CD14-positive monocyte (primary cell): ENCODE data around the gene IGF2R. TPM values are rescaled to one million over a fixed set of nuclear protein-coding genes. Genes with fewer than 3 reads are reported as not detected.

Experiments
- DNase-seq, 3 donors: peaks; one replicate each; pipeline ENCODE4 v3.0.0-alpha.2; 2011 to 2022
- H2AFZ ChIP-seq: 2 replicates; pipeline ENCODE4 v1.6.0; 2012; ENCODE audit warnings: mild to moderate bottlenecking, low read depth, low read length, inconsistent platforms; ENCODE audit not compliant: insufficient read depth, poor library complexity, severe bottlenecking
- H3K27ac ChIP-seq, 2 donors: 1 replicate in 1 of 2; 2 replicates in 1 of 2; pipeline ENCODE4 v1.5.1; 2012 to 2013; ENCODE audit warnings: low read length in 2 of 2, control low read depth in 1 of 2, inconsistent platforms in 1 of 2, low read depth in 1 of 2, mild to moderate bottlenecking in 1 of 2
- H3K27me3 ChIP-seq, 2 donors: one replicate each; pipeline versions ENCODE4 v1.6.0 to v1.6.1; 2011 to 2013; ENCODE audit warnings: low read length in 2 of 2; ENCODE audit not compliant: control insufficient read depth in 2 of 2, insufficient read depth in 2 of 2
- H3K36me3 ChIP-seq, 2 donors: replicated peaks in 1 of 2; 1 replicate in 1 of 2; 2 replicates in 1 of 2; pipeline versions ENCODE4 v1.5.1 to v1.6.1; 2012 to 2013; ENCODE audit warnings: low read length in 2 of 2, control low read depth in 1 of 2, inconsistent platforms in 1 of 2, mild to moderate bottlenecking in 1 of 2; ENCODE audit not compliant: insufficient read depth in 2 of 2, control insufficient read depth in 1 of 2
- H3K4me1 ChIP-seq, 2 donors: 1 replicate in 1 of 2; 2 replicates in 1 of 2; pipeline versions ENCODE4 v1.5.1 to v1.6.1; 2012 to 2013; ENCODE audit warnings: low read length in 2 of 2, control low read depth in 1 of 2, inconsistent platforms in 1 of 2, mild to moderate bottlenecking in 1 of 2, moderate library complexity in 1 of 2; ENCODE audit not compliant: insufficient read depth in 2 of 2, control insufficient read depth in 1 of 2
- H3K4me2 ChIP-seq: replicated peaks from 2 replicates; pipeline ENCODE3; 2012; ENCODE audit warnings: low read length, moderate library complexity, mild to moderate bottlenecking; ENCODE audit not compliant: poor library complexity, severe bottlenecking; ENCODE audit errors: extremely low read depth
- H3K4me3 ChIP-seq, 3 experiments: fragments of 200-600 bp in 1 of 3; sonication (generic) in 1 of 3; replicated peaks in 1 of 3; 1 replicate in 2 of 3; 2 replicates in 1 of 3; pipeline ENCODE4 v1.5.1; 2011 to 2013; ENCODE audit warnings: low read length in 3 of 3, mild to moderate bottlenecking in 3 of 3, control low read depth in 2 of 3, low read depth in 2 of 3, inconsistent platforms in 1 of 3, moderate library complexity in 1 of 3
- H3K79me2 ChIP-seq: 2 replicates; pipeline ENCODE4 v1.6.0; 2012; ENCODE audit warnings: mild to moderate bottlenecking, control low read depth, inconsistent platforms, low read length, moderate library complexity; ENCODE audit not compliant: insufficient read depth
- H3K9ac ChIP-seq: 2 replicates; pipeline ENCODE4 v1.6.0; 2017; ENCODE audit warnings: low read length, mild to moderate bottlenecking; ENCODE audit not compliant: insufficient read depth, poor library complexity, severe bottlenecking
- H3K9me3 ChIP-seq, 2 donors: replicated peaks in 1 of 2; 1 replicate in 1 of 2; 2 replicates in 1 of 2; pipeline versions ENCODE4 v1.5.1 to v1.6.1; 2012 to 2013; ENCODE audit warnings: low read length in 2 of 2, control low read depth in 1 of 2; ENCODE audit not compliant: control insufficient read depth in 1 of 2, insufficient read depth in 1 of 2
- H4K20me1 ChIP-seq: 2 replicates; pipeline ENCODE4 v1.6.0; 2012; ENCODE audit warnings: mild to moderate bottlenecking, low read length, control low read depth, moderate library complexity; ENCODE audit not compliant: insufficient read depth
- H3K27ac Mint-ChIP-seq, 7 donors: one replicate each; pipeline ENCODE4 v1.8.0; 2020; ENCODE audit warnings: mild to moderate bottlenecking in 7 of 7, mixed read lengths in 7 of 7, moderate library complexity in 6 of 7, inconsistent platforms in 2 of 7
- H3K27me3 Mint-ChIP-seq, 3 donors: one replicate each; pipeline ENCODE4 v1.8.0; 2021 to 2022; ENCODE audit warnings: low read depth in 3 of 3, mild to moderate bottlenecking in 3 of 3, mixed read lengths in 3 of 3, moderate library complexity in 3 of 3, inconsistent platforms in 1 of 3
- H3K36me3 Mint-ChIP-seq, 2 donors: one replicate each; pipeline ENCODE4 v1.8.0; 2020; ENCODE audit warnings: mixed read lengths in 2 of 2, inconsistent platforms in 1 of 2, mild to moderate bottlenecking in 1 of 2
- H3K4me1 Mint-ChIP-seq: one replicate; pipeline ENCODE4 v1.8.0; 2020; ENCODE audit warnings: mild to moderate bottlenecking, mixed read lengths
- H3K4me3 Mint-ChIP-seq, 2 donors: one replicate each; pipeline ENCODE4 v1.8.0; 2020; ENCODE audit warnings: mild to moderate bottlenecking in 2 of 2, mixed read lengths in 2 of 2, moderate library complexity in 1 of 2
- H3K9me3 Mint-ChIP-seq, 7 donors: one replicate each; pipeline ENCODE4 v1.8.0; 2020 to 2022; ENCODE audit warnings: mixed read lengths in 7 of 7, mild to moderate bottlenecking in 6 of 7, moderate library complexity in 6 of 7, inconsistent platforms in 2 of 7
- WGBS: methylation state at CpG from one replicate; pipeline ENCODE4 v1.1.5; 2013; ENCODE audit warnings: missing lambda C conversion rate; ENCODE audit not compliant: insufficient coverage; 5-methylcytosine and 5-hydroxymethylcytosine counted together
- intact Hi-C, 2 donors: fragments of 100-400 bp; cut with micrococcal nuclease; formaldehyde crosslinking; loops; one replicate each; pipeline versions ENCODE4 v1.15.0 to v1.15.1; 2023
- polyA plus RNA-seq, 3 donors: library from polyadenylated mRNA; depleted of rRNA in 1 of 3; unstranded in 2 of 3; stranded (reverse) in 1 of 3; fragments of 300-500 nt in 2 of 3; fragments of >200 nt in 1 of 3; fragmentation: Illumina TruSeq in 2 of 3; gene quantifications; 1 replicate in 2 of 3; 2 replicates in 1 of 3; pipeline ENCODE4 v1.2.3, GENCODE V29; 2012 to 2021
- TF ChIP-seq, protein P1 (sequence below): fragments of 200-600 bp; IDR thresholded peaks from one replicate; pipeline ENCODE4 v1.8.0; 2022; ENCODE audit warnings: antibody characterized with exemption, mild to moderate bottlenecking

Gene IGF2R
- polyA plus RNA-seq, 3 donors = 6.9 to 44.8 (median 8.2) TPM

DNA sequence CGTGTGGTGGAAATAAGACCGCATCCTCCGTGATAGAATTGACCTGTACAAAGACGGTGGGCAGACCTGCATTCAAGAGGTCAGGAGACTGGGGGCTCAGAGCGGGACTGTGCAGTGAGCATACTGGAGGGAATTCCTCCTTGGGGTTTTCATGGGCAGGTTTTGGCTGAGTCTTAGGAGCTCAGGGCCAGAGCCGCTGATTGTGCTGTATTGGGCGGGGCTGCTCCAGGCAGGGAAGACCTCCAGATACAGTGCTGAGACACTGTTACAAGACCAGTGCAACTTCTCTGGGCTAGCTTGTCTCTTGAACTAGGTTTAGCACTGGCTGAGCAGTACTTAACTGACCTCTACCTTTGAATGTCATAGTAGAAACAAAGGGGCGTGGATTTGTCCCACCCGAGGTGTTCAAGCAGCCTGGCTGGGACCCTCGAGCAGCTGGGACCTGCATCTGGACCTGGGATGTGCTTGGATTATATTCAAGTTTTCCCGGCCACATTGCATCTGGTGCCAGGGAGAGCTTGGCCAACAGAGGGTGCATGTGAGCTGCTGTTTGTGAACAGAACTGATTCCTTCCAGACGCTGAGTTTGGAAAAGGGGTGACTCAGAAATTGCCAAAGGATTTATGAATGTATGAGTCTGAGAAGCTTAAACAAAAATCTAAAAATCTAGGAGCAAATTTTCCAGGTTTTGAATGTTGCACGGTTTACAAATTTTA is 119.3 kb downstream of the IGF2R start:
- Mint-ChIP-seq H3K36me3 (peaks cover 92 to 97% of the 10 kb centered on the region in 2 donors), H3K27me3 (peaks cover 0 to 3% (median 1%) of the 10 kb centered on the region in 3 donors), H3K4me3 (no peak overlapping the region), H3K4me1 (no peaks in the 10 kb centered on the region), H3K9me3 (peaks cover 0 to 7% (median 0%) of the 10 kb centered on the region in 7 donors), H3K27ac (peak overlapping the region in 2 of 7 donors; percentile 53 to 61)
- WGBS = 86% methylated on average over 12 of the region's 13 CpGs
- no peak overlapping the region for H3K27ac ChIP-seq
- TF ChIP-seq, protein P1, sequence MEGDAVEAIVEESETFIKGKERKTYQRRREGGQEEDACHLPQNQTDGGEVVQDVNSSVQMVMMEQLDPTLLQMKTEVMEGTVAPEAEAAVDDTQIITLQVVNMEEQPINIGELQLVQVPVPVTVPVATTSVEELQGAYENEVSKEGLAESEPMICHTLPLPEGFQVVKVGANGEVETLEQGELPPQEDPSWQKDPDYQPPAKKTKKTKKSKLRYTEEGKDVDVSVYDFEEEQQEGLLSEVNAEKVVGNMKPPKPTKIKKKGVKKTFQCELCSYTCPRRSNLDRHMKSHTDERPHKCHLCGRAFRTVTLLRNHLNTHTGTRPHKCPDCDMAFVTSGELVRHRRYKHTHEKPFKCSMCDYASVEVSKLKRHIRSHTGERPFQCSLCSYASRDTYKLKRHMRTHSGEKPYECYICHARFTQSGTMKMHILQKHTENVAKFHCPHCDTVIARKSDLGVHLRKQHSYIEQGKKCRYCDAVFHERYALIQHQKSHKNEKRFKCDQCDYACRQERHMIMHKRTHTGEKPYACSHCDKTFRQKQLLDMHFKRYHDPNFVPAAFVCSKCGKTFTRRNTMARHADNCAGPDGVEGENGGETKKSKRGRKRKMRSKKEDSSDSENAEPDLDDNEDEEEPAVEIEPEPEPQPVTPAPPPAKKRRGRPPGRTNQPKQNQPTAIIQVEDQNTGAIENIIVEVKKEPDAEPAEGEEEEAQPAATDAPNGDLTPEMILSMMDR = no peak
- peaks cover 95 to 100% of the 10 kb centered on the region in 2 donors for H3K36me3 ChIP-seq
- peaks cover 93% of the 10 kb centered on the region for H4K20me1 ChIP-seq
- H3K9me3 ChIP-seq = no peaks in the 10 kb centered on the region
- H3K4me2 ChIP-seq = no peak overlapping the region
- no peaks in the 10 kb centered on the region for H3K79me2 ChIP-seq
- no peaks in the 10 kb centered on the region for H3K4me1 ChIP-seq
- no peak overlapping the region for H2AFZ ChIP-seq
- H3K27me3 ChIP-seq = no peaks in the 10 kb centered on the region
- DNase-seq = no peak
- no peak overlapping the region for H3K9ac ChIP-seq
- H3K4me3 ChIP-seq = no peak overlapping the region
- intact Hi-C loops = no loop called here

DNA sequence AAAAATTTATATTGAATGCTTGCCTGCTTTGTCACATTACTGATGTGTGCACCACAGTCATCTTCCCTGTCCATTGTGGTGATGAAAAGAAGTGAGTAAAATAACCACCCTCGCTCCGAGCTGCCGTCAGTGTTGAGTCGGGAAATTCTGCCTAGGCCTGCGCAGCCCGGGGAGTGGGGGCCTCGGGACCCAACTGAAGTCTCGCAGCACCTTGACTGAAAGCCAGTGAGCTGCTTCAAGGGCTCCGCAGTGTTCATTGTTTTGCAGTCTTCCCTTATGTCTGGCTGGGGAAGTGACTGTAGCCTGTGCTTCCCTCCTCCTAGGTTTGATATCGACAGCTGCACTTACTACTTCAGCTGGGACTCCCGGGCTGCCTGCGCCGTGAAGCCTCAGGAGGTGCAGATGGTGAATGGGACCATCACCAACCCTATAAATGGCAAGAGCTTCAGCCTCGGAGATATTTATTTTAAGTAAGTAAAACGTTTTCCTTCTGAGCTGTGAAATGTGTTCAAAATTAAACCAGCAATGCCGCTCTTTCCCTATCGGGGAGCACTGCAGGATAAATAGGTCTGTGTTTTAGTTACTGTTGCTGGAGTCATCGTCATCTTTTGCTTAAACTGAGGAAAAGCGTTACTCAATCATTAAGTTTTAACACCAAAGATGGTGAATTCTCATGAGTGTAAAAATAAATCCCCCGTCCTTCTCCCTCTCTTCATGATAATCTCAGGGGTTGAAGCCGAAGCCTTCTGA is 120.1 kb downstream of the IGF2R start:
- H3K36me3 Mint-ChIP-seq = peaks cover 92 to 97% of the 10 kb centered on the region in 2 donors
- H3K4me2 ChIP-seq = no peak overlapping the region
- H3K4me3 Mint-ChIP-seq = no peak overlapping the region
- no peak overlapping the region for H3K27ac Mint-ChIP-seq
- no peak overlapping the region for H3K27ac ChIP-seq
- H3K4me1 Mint-ChIP-seq = no peaks in the 10 kb centered on the region
- H3K4me1 ChIP-seq = no peaks in the 10 kb centered on the region
- H3K9ac ChIP-seq = no peak overlapping the region
- peaks cover under 1 to 3% (median 2%) of the 10 kb centered on the region in 3 donors for H3K27me3 Mint-ChIP-seq
- H3K27me3 ChIP-seq = no peaks in the 10 kb centered on the region
- 95% methylated on average over 8 of the region's 21 CpGs for WGBS
- no peaks in the 10 kb centered on the region for H3K79me2 ChIP-seq
- peaks cover 0 to 5% (median 0%) of the 10 kb centered on the region in 7 donors for H3K9me3 Mint-ChIP-seq
- no peak overlapping the region for H2AFZ ChIP-seq
- peaks cover 95% of the 10 kb centered on the region for H4K20me1 ChIP-seq
- H3K4me3 ChIP-seq = no peak overlapping the region
- intact Hi-C loops = no loop called here
- TF ChIP-seq, protein P1 = no peak
- peaks cover 95 to 100% of the 10 kb centered on the region in 2 donors for H3K36me3 ChIP-seq
- DNase-seq = no peak
- H3K9me3 ChIP-seq = no peaks in the 10 kb centered on the region
